H1 (cell line): Measurements from ENCODE around the gene CRHR2. TPM values are rescaled to one million over a fixed set of nuclear protein-coding genes. Genes with fewer than 3 reads are reported as not detected.

ENCODE experiments used
- BCL11A ChIP-seq, 2 experiments: IDR thresholded peaks; one replicate each; pipeline ENCODE4 v1.6.1; 2011; ENCODE audit warnings: low read depth in 2 of 2, low read length in 2 of 2, mild to moderate bottlenecking in 2 of 2
- CHD1 ChIP-seq: IDR thresholded peaks from 2 replicates; pipeline ENCODE4 v1.6.1; 2012; ENCODE audit warnings: low read depth, low read length, improper control_type of control experiment
- RNF2 ChIP-seq: fragments of 200-900, 300-1000 bp; sonication (generic); IDR thresholded peaks from 2 replicates; pipeline ENCODE4 v1.7.1; 2016; ENCODE audit warnings: borderline replicate concordance, low read depth, mild to moderate bottlenecking, antibody characterized with exemption, low read length; ENCODE audit not compliant: poor library complexity, severe bottlenecking; ENCODE audit errors: missing control alignments
- SIN3A ChIP-seq, 2 experiments: IDR thresholded peaks in 1 of 2; conservative IDR thresholded peaks in 1 of 2; 2 replicates each; pipeline ENCODE4 v1.6.1; 2011 to 2012; ENCODE audit warnings: low read length in 2 of 2, improper control_type of control experiment in 1 of 2, low read depth in 1 of 2, mild to moderate bottlenecking in 1 of 2
- SP1 ChIP-seq: IDR thresholded peaks from 2 replicates; pipeline ENCODE4 v1.6.1; 2011; ENCODE audit warnings: low read depth, low read length
- polyA plus RNA-seq, 7 experiments: library from polyadenylated mRNA; depleted of rRNA in 3 of 7; stranded (reverse) in 5 of 7; unstranded in 2 of 7; fragments of >200 nt in 5 of 7; fragments of 200-250 nt in 2 of 7; gene quantifications; 1 replicate in 5 of 7; 2 replicates in 1 of 7; 4 replicates in 1 of 7; pipeline versions ENCODE4 v1.2.1 to v1.2.3, GENCODE V29; 2011 to 2013; ENCODE audit warnings: missing spikeins in 2 of 7, mixed read lengths in 2 of 7
- total RNA-seq: library from RNA; stranded (reverse); fragmentation: NEBNext Ultra II Directional; extraction: Animal tissue kit (Norgen Biotek cat#: 25700); gene quantifications from 2 replicates; pipeline ENCODE4 v1.2.1, GENCODE V29; 2021

The CRHR2 gene
- total and polyA plus RNA-seq, 2 of the 8 experiments (the other 6 are each of a cell fraction or from before 2014, with no cell fraction given), result 0.37 to 1.3 TPM

GRCh38 chr7:30698481-30698880 is 16.2 kb upstream of the CRHR2 start (continued):
- TF ChIP-seq CHD1 (no peak), SIN3A (conservative IDR thresholded peaks at IDR 0.05 in 1 of 2, IDR thresholded peaks at IDR 0.05 in 1 of 2; ENCODE audit: low read depth in 1 of 2, low read length in 2 of 2) (no peak), RNF2 (no peak), SP1 (no peak), BCL11A (IDR thresholded peaks at IDR 0.05; ENCODE audit: low read depth in 2 of 2, low read length in 2 of 2) (no peak)
